Duodenal mucosa (tissue), 2 donors: ENCODE results near the gene KCNV2.

Experiments
- H3K27ac ChIP-seq: one replicate; pipeline ENCODE4 v1.7.0; 2013; ENCODE audit warnings: low read depth, low read length
- H3K27me3 ChIP-seq, 2 donors: one replicate each; pipeline ENCODE4 v1.7.0; 2013; ENCODE audit warnings: low read length in 2 of 2, control low read depth in 1 of 2; ENCODE audit not compliant: insufficient read depth in 2 of 2, control insufficient read depth in 1 of 2
- H3K36me3 ChIP-seq, 2 donors: one replicate each; pipeline ENCODE4 v1.7.0; 2013; ENCODE audit warnings: low read length in 2 of 2, control low read depth in 1 of 2; ENCODE audit not compliant: insufficient read depth in 2 of 2, control insufficient read depth in 1 of 2
- H3K4me1 ChIP-seq, 2 donors: one replicate each; pipeline ENCODE4 v1.7.0; 2013; ENCODE audit warnings: low read length in 2 of 2, control low read depth in 1 of 2; ENCODE audit not compliant: insufficient read depth in 2 of 2, control insufficient read depth in 1 of 2
- H3K4me3 ChIP-seq, 2 donors: one replicate each; pipeline ENCODE4 v1.7.0; 2013; ENCODE audit warnings: low read length in 2 of 2, low read depth in 1 of 2
- H3K9ac ChIP-seq, 2 donors: one replicate each; pipeline ENCODE4 v1.7.0; 2013; ENCODE audit warnings: low read length in 2 of 2, low read depth in 1 of 2
- H3K9me3 ChIP-seq, 2 donors: one replicate each; pipeline ENCODE4 v1.7.0; 2013; ENCODE audit warnings: low read length in 2 of 2, control low read depth in 1 of 2; ENCODE audit not compliant: control insufficient read depth in 1 of 2

Gene KCNV2

DNA sequence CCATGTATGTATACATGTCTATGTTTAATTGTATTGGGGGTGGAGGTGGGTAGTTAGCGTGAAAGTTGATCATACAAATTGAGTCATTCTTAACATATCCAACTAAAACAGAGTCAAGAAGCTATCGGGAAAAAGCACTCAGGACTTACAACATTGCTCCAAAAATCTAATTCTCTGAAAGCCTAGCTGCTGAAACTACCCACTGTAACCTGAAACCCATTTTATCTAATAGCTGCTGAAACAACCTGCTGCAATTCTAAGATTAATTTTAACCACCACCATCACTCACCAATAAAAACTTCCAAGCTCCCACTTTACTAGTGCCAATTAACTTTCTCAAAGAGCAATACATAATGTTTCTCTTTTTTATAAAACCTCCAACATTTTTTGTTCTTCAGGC, 32.2 kb downstream of the KCNV2 start:
- Histone ChIP-seq H3K27ac (no peak overlapping the region), H3K9ac (no peak overlapping the region), H3K36me3 (no peaks in the 10 kb centered on the region), H3K4me1 (no peaks in the 10 kb centered on the region), H3K27me3 (no peaks in the 10 kb centered on the region), H3K9me3 (no peaks in the 10 kb centered on the region), H3K4me3 (no peak overlapping the region)

DNA sequence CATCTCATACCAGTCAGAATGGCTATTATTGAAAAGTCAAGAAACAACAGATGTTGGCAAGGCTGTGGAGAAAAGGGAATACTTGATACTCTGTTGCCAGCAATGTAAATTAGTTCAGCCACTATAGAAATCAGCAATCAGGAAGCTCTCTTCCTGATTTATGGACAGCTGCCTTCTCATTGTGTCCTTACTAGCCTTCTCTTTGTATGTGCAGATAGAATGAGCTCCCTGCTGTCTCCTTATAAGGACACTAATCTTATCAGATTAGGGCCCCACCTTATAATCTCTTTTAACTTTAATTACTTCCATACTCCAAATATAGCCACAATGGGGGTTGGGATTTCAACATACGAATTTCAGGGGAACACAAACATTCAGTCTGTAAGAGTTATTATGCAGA, 38.0 kb downstream of the KCNV2 start:
- Histone ChIP-seq H3K9ac (no peak overlapping the region), H3K36me3 (no peaks in the 10 kb centered on the region), H3K4me1 (no peaks in the 10 kb centered on the region), H3K9me3 (no peaks in the 10 kb centered on the region), H3K27me3 (no peaks in the 10 kb centered on the region), H3K4me3 (no peak overlapping the region), H3K27ac (no peak overlapping the region)

DNA sequence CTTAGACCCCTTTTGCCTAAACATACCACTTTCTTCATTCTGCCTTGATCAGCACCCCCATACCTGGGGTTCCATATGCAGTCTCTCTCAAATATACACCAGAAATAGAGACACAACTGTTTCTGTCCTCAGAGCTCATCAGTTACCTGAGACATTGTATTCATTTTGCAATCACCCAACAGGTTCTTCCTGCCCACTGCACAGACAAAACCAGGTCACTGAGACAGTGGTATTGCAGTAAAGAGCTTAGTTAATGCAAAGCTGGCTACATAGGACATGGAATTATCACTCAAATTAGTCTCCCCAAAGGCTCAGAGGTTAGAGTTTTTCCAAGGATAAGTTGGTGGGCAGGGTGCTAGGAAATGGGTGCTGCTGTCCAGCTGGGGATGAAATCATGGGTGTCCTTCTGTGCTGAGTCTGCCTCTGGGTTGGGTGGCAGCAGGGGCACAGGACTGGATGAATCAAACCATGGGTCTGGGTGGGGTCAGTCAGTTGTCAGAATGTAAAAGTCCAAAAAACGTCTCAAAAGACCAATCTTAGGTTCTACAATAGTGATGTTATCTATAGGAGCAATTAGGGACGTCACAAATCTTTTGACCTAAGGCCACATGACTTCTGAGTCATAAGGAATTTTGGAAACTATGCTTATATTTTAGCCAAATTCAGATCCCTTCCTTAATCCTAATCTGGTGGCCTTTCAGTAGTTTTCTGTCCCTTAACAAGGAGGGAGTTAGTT, 41.0 kb downstream of the KCNV2 start:
- no peak overlapping the region for H3K9ac ChIP-seq
- H3K4me1 ChIP-seq: no peaks in the 10 kb centered on the region
- no peaks in the 10 kb centered on the region for H3K36me3 ChIP-seq
- H3K4me3 ChIP-seq: no peak overlapping the region
- peaks cover 0 to 5% of the 10 kb centered on the region in 2 donors for H3K27me3 ChIP-seq
- H3K27ac ChIP-seq: no peak overlapping the region
- H3K9me3 ChIP-seq: no peaks in the 10 kb centered on the region

DNA sequence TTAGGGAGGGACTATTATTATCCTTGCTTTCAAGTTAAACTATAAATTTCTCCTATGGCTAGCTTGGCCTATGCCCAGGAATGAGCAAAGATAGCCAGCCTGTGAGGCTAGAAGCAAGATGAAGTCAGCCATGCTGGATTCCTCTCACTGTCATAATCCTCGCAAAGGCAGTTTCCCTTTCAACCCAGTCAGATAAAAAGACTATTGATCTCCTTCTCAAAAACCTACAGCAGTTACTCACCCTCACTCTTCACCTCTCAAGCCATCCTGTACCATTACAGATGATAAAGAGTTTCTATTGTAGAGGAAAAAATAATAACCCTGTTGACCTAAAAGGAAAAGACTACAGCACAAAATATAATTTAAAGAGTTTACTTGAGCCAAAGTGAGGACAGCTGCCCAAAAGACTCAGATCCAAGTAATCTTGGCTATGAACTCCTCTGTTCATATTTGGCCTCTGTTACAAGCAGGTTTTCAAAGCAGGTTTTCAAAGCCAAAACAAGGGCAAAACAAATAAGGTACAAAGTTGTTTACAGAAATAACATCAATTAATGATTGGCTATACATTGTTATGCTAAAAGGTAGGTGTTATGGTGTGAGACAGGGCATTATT, 41.7 kb downstream of the KCNV2 start:
- Histone ChIP-seq H3K36me3 (no peaks in the 10 kb centered on the region), H3K9me3 (no peaks in the 10 kb centered on the region), H3K4me3 (no peak overlapping the region), H3K27me3 (peaks cover 0 to 5% of the 10 kb centered on the region in 2 donors), H3K27ac (no peak overlapping the region), H3K9ac (no peak overlapping the region), H3K4me1 (no peaks in the 10 kb centered on the region)

GRCh38 chr9:2761424-2761823, 44.1 kb downstream of the KCNV2 start:
- Histone ChIP-seq H3K4me1 (no peaks in the 10 kb centered on the region), H3K9me3 (no peaks in the 10 kb centered on the region), H3K27ac (no peak overlapping the region), H3K4me3 (no peak overlapping the region), H3K36me3 (no peaks in the 10 kb centered on the region), H3K9ac (no peak overlapping the region), H3K27me3 (peaks cover 0 to 8% of the 10 kb centered on the region in 2 donors)

GRCh38 chr9:2764353-2764752, 47.0 kb downstream of the KCNV2 start:
- Histone ChIP-seq H3K4me1 (no peaks in the 10 kb centered on the region), H3K27me3 (peaks cover 0 to 8% of the 10 kb centered on the region in 2 donors), H3K36me3 (peaks cover 0 to 3% of the 10 kb centered on the region in 2 donors), H3K27ac (no peak overlapping the region), H3K9ac (no peak overlapping the region), H3K9me3 (no peaks in the 10 kb centered on the region), H3K4me3 (no peak overlapping the region)

DNA sequence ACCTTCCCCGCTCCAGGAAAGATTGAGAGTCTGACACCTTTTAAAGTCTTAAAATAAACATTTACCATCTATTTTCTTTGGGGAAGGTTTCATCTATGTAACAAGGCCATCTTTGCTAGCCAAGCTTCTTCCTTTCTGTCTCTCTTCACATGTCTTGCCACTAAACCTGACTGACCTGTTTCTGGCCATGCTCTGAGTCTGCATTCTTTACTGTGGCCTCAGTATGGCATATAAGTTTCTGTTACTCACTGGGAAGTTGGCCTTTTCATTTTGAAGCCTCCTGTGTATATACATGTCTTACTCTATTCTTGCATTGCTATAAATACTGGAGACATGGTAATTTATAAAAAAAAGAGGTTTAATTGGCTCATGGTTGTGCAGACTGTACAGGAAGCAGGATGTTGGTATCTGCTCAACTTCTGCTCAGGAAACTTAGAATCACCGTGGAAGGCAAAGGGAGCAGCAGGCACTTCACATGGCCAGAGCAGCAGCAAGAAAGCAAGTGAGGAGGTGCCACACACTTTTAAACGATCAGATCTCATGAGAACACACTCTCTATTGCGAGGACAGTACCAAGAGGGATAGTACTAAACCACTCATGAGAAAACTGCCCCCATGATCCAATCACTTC, 48.1 kb downstream of the KCNV2 start:
- Histone ChIP-seq H3K36me3 (peaks cover 0 to 9% of the 10 kb centered on the region in 2 donors), H3K9ac (no peak overlapping the region), H3K4me1 (no peaks in the 10 kb centered on the region), H3K27me3 (peaks cover 0 to 8% of the 10 kb centered on the region in 2 donors), H3K4me3 (no peak overlapping the region), H3K27ac (no peak overlapping the region), H3K9me3 (no peaks in the 10 kb centered on the region)

GRCh38 chr9:2767800-2768677, 50.7 kb downstream of the KCNV2 start:
- no peak overlapping the region for H3K9ac ChIP-seq
- H3K9me3 ChIP-seq: peaks cover under 1 to 2% of the 10 kb centered on the region in 2 donors

GRCh38 chr9:2771087-2771486, 53.8 kb downstream of the KCNV2 start:
- Histone ChIP-seq H3K27me3 (no peaks in the 10 kb centered on the region), H3K4me3 (no peak overlapping the region), H3K9me3 (peaks cover 5 to 14% of the 10 kb centered on the region in 2 donors), H3K27ac (no peak overlapping the region), H3K36me3 (peaks cover 7 to 31% of the 10 kb centered on the region in 2 donors), H3K9ac (no peak overlapping the region), H3K4me1 (peaks cover 4% of the 10 kb centered on the region in 2 donors)

More at GRCh38 chr9:2767800-2768677, 50.7 kb downstream of the KCNV2 start:
- peaks cover 0 to 4% of the 10 kb centered on the region in 2 donors for H3K27me3 ChIP-seq
- H3K27ac ChIP-seq: no peak overlapping the region
- peaks cover 5 to 12% of the 10 kb centered on the region in 2 donors for H3K36me3 ChIP-seq
- no peak overlapping the region for H3K4me3 ChIP-seq
- H3K4me1 ChIP-seq: peaks cover 4% of the 10 kb centered on the region in 2 donors
